Kidney tubule cell (primary cell): ENCODE data around the gene FGFRL1.

Experiments
- DNase-seq: peaks from one replicate; pipeline ENCODE4 v3.0.0-alpha.2; 2018; ENCODE audit warnings: low spot score

The FGFRL1 gene

DNA sequence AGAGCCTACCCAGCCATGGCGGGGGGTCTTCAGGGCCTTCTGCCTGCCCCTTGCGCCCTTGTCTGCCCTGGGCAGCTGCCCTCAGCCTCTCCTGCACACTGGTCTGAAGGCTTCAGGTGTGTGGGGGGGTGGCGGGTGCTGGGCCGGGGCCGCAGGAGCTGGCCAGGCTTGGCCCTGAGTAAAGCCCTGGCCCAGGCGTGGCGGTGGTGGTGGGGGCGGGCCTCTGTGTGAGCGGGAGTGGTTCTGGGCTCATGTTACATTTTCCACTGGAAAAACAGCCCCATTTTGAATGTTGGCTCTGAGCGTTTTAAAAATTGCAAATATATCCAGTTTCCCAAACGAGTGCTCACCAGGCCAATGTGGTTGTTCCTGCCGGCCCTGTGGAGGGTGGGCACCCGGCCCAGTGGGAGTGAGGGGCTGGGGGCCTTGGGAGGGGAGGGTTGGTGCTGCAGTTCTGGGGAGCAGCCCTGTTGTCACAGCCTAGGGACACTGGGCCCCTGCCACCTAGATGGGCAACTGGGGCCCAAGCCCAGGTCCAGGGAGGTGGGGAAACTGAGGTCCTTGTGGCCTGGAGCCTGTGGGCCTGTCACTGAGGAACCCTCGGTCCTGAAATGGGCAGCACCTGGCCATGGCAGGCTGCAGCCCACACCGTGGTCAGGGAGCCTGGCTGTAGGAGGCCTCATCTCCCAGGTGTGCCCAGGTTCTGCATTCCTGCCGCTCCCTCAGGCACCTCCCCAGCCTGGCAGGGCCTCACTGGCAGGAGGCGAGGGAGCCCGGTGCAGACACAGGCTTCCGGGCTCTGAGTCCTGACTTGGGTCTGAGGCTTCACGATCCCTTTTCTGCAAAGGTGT, 28.3 kb downstream of the FGFRL1 start:
- DNase-seq: peak; percentile 54

DNA sequence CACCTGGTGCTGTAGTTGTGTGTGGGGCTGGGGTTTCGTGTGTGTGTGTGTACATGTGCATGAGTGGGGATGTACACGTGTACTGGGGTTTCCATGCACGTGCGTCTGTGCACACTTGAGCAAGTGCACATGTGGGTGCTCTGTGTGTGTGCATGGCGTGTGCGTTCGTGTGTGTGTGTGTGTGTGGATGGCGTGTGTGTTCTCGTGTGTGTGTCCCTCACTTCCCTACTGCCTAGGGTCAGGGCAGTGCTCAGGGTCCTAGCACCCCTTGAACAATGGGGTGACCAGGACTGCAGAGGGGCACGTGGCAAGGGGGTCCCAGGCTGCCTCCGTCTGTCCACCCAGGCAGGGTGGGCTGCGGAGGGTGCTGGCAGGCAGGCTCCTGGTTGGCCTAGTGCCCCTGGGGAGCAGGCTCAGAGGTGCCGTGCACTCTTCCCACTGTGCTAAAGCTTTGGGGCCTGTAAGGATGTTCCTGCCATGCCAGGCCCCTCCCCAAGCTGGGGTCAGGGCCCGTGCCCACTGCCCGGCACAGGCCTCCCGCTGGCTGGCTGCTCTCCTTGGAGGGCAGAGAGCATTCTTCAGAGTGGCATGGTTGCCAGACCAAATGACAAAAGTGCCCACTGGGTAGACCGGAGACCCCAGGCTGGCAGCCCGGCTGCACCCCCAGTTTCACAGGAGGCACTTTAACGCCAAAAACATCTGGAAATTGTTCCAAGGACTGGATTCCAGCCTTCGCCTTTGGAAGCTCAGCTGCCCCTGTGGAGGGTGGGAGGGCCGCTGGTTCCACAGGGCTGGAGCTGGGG, 29.1 kb downstream of the FGFRL1 start:
- DNase-seq: no peak

DNA sequence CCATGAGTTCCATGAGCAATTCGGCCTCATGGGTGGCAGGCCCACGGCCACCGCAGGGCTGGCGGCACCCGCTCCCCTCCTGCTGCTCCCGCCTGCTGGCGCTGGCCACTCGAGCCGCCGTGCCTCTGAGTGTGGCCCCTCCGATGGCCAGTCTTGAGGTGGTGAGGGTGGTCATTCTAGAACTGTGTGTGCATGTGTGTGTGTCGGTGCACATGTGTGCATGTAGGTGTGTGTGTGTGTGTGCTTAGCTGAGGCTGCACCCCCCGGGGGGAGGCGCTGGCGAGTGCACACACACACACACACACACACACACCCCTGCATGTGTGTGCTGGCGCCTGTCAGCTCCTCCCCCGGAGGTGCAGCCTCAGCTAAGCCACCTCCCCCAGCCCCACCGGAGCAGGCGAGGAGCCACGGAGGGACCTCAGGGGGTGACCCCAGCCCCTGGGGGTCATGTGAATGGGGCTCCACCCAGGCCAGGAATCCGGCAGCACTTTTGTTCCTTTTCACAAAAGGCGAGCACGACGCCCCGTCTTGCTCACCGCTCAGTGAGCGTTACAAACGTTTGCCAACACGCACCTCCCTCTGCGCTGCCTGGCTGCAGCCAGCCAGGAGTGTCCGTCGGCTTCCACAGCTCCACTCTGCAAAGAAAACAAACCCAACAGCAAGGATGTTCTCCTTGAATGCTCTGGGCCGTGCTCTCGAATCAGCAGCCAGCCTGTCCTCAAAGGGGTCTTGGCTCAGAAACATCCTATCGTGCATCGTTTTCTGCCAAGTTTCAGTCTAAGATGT, 29.9 kb downstream of the FGFRL1 start:
- peak; percentile 81 for DNase-seq

DNA sequence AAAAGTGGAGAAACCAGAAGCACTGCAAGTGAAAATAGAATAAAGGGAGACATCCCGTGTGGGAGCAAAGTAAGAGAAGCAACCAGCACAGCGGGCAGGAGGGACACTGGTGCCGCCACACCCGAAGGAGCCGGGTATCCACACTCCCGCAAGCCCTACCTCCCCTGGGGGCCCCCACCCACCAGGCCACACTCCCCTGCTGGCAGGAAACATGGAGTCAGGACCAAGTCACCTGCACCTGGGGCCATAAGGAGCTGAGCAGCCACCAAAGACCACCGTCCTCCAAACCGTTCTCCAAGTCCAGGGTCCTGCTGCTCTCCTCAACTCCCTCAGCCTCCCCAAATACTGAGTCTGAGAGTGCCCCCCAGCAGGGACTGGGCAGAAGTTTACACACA, 30.5 kb downstream of the FGFRL1 start:
- no peak for DNase-seq

GRCh38 chr4:1042352-1043055, 31.1 kb downstream of the FGFRL1 start:
- no peak for DNase-seq

GRCh38 chr4:1043162-1043561, 31.7 kb downstream of the FGFRL1 start:
- DNase-seq: no peak

GRCh38 chr4:1043651-1044468, 32.4 kb downstream of the FGFRL1 start:
- peak; percentile 99 for DNase-seq

- no peak for DNase-seq
These were observed 33.2 kb downstream of the FGFRL1 start for GRCh38 chr4:1044469-1045192.

- DNase-seq: no peak
These were observed 33.8 kb downstream of the FGFRL1 start for GRCh38 chr4:1045193-1045594.

GRCh38 chr4:1045595-1046201, 34.3 kb downstream of the FGFRL1 start:
- no peak for DNase-seq

DNA sequence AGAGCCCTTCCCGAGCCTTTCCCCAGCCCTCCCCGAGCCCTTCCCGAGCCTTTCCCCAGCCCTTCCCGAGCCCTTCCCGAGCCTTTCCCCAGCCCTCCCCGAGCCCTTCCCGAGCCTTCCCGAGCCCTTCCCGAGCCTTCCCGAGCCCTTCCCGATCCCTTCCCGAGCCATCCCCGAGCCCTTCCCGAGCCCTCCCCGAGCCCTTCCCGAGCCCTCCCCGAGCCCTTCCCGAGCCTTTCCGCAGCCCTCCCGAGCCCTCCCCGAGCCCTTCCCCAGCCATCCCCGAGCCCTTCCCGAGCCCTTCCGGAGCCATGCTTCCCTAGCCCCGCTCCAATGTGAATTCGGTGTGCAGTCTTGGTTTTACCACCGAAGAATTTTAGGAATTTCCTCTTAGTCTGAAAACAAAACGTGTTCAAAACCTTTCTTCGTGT, 35.2 kb downstream of the FGFRL1 start:
- peak; percentile 84 for DNase-seq

GRCh38 chr4:1047106-1047975, 35.9 kb downstream of the FGFRL1 start:
- no peak for DNase-seq

- DNase-seq: no peak
These were observed 36.7 kb downstream of the FGFRL1 start for GRCh38 chr4:1047976-1048772.

DNA sequence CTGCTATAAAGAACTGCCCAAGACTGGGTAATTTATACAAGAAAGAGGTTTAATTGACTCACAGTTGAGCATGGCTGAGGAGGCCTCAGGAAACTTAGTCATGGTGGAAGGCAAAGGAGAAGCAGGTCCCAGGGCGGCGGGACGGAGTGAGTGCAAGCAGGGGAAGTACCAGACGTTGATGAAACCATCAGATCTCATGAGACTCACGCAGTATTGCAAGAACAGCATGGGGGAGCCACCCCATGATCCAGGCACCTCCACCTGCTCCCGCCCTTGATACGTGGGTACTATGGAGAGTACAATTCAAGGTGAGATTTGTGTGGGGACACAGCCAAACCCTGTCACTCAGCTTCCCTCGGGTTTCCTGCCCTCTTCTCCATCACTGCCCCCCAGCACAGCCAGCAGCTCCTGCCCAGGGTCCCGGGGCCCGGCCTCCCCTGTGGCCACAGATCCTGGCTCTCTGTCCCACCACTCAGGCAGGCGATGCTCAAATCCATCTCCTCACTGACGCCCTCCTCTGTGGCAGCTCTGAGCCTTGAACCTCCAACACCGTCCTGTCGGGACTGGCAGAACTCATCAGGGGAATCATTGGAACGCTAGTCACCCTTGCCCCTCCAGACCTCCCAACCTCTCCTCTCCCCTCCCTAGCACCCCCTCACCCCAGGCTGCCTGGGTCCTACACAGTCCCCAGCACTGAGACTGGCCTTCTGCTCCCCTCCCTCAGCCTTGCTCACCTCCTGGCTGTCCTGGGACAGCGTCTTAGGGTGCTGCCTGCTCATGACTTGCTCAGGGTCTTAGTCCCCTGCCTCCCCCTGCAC, 37.6 kb downstream of the FGFRL1 start:
- no peak for DNase-seq

DNA sequence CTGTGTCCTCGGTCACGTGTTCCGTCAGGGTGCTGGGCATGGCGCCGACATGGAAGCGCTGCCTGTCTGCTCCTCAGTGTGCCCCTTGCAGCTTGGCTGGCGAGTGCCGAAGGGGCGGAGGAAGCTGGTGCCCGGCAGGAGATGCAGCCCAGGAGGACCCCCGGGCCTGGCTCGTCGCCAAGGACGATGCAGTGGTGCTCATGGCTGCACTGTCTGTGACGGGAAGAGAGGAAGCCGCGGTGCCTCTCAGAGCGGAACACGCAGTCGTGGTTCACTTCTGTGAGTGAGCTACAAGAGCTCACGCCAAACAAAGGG, 38.1 kb downstream of the FGFRL1 start:
- DNase-seq: no peak

DNA sequence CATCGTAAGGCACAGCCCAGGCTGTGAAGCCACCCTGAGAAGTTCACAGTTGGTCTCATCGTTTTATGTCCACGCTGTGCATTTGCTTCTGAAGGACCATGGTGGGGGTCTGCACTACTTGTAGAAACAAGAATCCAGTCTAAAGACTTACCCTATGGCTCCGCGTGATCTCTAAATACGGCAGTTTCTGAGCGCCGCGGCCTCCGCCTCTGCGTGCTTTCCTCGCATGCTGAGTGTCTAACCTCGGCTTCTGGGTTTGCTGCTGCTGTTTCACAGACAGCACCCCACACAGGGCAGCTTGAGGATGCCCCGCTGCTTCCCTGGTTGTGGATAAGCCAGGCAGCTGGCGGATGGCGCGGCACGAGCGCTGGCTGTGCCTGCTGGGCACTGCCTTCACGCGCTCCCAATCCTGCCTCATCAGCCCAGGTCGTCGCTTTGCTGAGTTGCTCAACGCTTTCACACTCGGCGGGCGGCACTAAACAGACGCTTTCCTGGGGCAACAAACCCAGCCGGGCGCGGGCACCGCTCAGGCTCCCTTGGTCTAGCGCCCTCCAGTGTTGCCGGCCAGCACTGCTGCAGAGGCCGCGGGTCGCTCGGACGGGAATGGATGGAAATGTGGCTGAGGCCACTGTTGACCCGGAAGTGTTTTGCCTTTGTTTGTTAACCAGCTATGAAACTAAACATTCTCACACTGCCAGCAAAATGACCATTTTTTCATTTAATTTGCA, 39.2 kb downstream of the FGFRL1 start:
- DNase-seq: no peak

DNA sequence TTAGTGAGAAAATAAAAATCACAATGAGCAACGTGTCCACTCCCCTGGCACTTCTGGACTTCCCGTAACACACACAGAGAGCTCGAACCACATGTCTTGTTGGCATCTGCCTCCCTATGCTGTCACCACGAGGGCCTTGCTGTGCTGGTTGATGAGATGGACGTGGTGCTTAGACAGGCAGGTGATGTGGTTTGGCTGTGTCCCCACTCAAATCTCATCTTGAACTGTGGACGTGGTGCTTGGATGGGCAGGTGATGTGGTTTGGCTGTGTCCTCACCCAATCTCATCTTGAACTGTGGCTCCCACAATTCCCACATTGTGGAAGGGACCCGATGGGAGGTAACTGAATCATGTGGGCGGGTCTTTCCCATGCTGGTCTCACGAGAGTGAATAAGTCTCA, 40.0 kb downstream of the FGFRL1 start:
- no peak for DNase-seq
